GM21526 (cell line): Measurements from ENCODE around the gene LRRC74A.

Source experiments
- ATAC-seq: cut with Tn5 transposase; IDR thresholded peaks from one replicate; pipeline ENCODE4 v1.9.1; 2021; ENCODE audit warnings: moderate library complexity; ENCODE audit not compliant: unreplicated experiment, low FRiP score

The LRRC74A gene

DNA sequence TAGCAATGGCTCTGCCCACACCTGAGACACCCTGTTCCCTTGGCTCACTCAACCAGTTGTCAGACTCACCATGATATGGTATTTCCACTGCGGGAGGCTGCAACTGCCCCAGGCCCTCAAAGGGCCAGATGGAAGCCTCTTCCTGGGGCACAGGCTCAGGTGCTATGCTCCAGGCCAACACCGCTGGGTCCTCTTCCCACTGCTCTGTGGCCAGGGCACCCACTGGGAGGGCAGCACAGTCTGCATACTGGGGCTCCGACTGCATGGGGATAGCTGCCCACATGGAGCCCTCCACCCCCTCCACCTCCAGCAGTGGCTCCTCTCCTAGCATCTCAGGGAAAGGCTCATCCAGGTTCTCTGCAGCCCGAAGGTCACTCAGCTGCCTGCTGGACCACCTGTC lies 17.2 kb upstream of the LRRC74A start:
- no peak for ATAC-seq

- no peak for ATAC-seq
These were observed 15.7 kb upstream of the LRRC74A start for GRCh38 chr14:76810525-76810924.

GRCh38 chr14:76810953-76811400 lies 15.2 kb upstream of the LRRC74A start:
- no peak for ATAC-seq

GRCh38 chr14:76811561-76811960 lies 14.6 kb upstream of the LRRC74A start:
- ATAC-seq, result no peak

DNA sequence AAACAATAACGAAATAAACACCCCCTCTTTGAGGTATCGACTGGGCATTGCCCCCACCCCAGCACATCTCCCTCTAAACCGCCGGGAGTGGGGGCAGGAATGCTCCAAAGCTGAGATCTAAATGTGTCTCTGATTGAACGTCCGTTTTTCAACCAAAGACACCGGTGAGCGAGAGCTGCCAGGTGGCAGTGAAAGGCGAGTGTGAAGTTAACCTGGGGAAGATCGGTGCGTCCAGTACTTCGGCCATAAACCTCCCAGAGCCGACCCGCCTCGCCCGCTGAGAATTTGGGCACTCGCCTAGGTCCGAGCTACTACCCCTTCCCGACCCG lies 14.2 kb upstream of the LRRC74A start:
- ATAC-seq, result no peak

- ATAC-seq, result peak; percentile 67
These were observed 13.5 kb upstream of the LRRC74A start, which contains the start of gene ANGEL1 for GRCh38 chr14:76812422-76813383. ANGEL1 (minus strand) TSS chr14:76812882; CDS start chr14:76812827, 55 bp downstream.

DNA sequence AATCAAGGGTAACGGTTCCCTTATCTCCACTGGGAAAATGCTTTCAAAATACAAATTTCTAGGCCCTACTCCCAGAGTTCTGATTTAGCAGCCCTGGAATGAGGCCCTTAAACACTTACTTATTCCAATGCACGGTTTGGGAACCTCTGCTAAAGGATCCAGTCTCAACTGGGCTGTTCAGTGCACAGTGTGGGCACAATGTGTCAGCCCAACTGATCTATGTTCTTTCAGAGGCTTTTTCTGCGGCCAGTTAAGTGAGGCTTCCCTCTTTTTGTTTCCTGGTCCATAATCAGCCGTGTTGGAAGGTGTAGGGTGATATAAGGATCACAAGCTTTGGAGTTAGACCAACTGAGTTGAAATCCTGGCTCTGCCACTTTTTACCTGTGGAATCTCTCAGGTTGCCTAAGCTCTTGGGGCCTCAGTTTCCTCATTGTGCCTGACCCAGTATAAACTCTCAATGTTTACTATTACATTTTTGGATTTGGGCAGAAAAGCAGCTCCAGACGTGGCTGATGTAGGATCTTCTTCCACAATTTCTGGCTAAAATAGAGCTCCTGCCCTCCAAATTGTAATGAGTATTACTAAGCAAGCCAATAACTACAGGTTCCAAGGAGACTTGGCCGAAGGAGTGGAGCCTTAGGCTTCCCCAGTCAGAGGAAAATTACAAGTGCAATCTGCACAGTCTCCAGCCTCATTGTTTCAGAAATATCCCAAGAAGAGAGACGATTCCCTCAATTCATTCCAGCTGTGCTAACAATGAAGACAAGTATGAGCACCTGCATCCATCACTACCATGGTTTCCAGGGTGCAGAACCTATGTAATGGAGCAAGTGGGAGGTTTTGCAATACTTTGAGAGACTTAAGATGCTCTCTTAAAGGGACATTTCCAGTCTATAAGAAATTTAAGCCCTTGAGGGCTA lies 11.2 kb upstream of the LRRC74A start:
- no peak for ATAC-seq

GRCh38 chr14:76820700-76821099 lies 5.5 kb upstream of the LRRC74A start:
- no peak for ATAC-seq

- ATAC-seq, result no peak
These were observed 1.6 kb downstream of the LRRC74A start for GRCh38 chr14:76827696-76828296.

DNA sequence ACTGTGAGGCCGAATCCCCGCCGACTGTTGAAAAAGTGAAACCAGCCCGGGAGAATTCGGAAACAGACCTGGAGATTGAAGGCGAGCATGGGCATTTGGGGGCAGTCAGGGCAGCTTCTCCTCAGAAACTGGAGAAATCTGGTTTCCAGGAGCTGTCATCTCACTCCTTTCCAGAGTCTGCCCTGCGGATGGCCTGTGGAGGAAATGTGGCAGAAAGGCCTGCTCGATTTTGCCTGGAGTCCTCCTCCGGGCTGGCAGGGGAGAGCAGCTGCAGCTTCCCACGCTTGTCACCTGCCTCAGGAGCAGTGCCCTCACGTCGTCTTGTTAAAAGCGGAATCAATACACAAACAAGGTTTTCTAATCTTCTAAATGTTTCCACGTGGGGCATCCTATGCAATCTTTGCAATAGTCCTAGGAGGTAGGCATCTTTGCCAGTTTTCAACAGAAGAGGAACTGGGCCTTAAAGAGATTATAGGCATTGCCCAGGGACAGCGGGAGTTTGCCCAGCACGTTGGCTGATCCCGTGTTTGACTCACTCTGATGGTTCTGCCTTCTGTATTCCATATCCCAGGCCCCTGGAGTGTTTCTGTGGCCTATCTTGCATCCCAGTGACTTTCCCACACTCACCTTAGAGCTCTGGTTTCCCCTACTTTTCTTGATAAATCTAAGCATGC lies 2.3 kb downstream of the LRRC74A start:
- ATAC-seq, result no peak

- ATAC-seq, result no peak
These were observed 2.8 kb downstream of the LRRC74A start for GRCh38 chr14:76829013-76829365.

DNA sequence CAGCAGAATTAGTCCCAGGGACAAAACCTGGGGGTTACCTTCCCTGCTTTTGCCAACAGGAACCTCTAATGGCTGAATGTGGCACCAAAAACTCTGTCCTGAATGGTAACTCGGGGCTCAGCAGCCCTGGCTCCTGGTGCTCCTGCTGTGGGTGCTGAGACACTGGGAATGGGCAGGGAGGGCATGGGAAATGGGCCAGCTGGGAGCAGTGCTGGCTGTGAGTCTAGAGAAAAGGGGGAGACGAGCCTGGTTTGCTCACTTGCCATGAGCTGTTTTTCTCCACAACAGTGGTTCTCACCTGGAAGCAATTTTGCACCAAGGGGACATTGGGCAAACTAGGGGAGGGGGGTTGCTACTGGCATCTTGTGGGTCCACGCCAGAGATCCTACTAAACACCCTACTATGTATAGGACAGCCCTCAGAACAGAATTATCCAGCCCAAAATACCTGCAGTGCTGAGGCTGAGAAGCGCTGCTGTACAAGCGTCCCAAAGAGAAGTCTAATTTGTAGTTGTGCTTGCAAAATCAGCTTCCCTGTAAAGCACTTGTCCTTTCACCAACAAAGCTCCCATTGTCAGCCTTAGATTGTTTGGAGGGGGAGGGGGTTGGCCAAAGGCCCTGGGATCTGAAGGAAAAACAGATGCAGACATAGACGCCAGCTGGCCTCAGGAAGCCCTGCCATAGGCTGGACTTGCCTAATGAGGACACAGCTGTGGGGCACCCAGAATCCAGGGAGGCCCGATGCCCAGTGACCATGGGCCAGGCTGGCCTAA lies 3.6 kb downstream of the LRRC74A start:
- ATAC-seq, result no peak

GRCh38 chr14:76830556-76830955 lies 4.3 kb downstream of the LRRC74A start:
- no peak for ATAC-seq

- no peak for ATAC-seq
These were observed 6.3 kb downstream of the LRRC74A start for GRCh38 chr14:76832503-76832988.

- no peak for ATAC-seq
These were observed 6.8 kb downstream of the LRRC74A start for GRCh38 chr14:76833011-76833410.

GRCh38 chr14:76834241-76834661 lies 8.0 kb downstream of the LRRC74A start:
- ATAC-seq, result no peak

DNA sequence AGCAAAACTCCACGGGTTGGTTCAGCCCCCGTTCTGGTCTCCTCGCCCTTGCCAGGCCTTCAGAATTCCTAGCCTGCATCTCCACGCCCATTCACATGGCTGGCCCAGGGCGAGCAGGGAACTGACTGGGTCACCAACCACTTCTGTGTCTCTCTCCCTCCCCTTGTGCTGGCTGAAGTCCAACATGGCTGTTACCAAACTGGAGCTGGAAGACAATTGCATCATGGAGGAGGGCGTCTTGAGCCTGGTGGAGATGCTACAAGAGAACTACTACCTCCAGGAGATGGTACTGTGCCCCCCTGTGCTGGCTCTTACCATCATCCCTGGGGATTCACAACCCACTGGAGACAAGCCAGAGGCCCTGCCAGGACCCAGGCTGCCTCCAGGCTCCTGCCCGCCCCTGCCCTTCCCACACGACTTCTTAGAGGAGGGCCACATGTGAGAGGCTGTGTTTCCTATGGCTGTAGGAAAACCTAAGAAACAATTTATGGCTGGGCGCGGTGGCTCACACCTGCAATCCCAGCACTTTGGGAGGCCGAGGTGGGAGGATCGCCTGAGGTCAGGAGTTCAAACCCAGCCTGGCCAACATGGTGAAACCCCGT lies 9.9 kb downstream of the LRRC74A start:
- ATAC-seq, result no peak

GRCh38 chr14:76837524-76837923 lies 11.3 kb downstream of the LRRC74A start:
- ATAC-seq, result no peak

DNA sequence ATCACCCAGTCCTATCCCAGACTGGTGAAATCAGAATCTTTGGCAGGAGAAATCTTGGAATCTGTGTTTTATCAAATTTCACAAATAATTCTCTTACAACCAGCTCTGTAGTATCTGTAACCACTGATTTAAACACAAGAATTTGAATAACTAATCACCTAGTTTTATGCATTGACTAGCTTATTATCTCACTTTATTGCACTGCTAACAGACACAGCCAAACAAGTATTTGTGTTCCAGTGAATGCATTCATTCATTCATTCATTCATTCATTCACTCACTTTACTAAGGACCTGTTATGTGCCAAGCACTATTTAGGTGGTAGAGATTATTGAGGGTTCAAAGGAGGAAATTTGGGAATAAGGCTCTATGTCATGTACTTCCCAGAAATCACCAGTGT lies 16.2 kb downstream of the LRRC74A start:
- ATAC-seq, result no peak
